Tibial nerve (tissue), 4 donors: ENCODE measurements around the gene CEP85L. TPM values are rescaled to one million over a fixed set of nuclear protein-coding genes. Genes with fewer than 3 reads are reported as not detected.

ENCODE experiments used
- DNase-seq, 2 donors: peaks; one replicate each; pipeline ENCODE4 v3.0.0-alpha.2; 2019; ENCODE audit warnings: low spot score in 2 of 2
- H3K27ac ChIP-seq, 4 donors: fragments of 200-600 bp; sonication (generic) in 3 of 4; one replicate each; pipeline ENCODE4 v1.5.1; 2017 to 2019; ENCODE audit warnings: mild to moderate bottlenecking in 1 of 4
- H3K27me3 ChIP-seq, 2 donors: fragments of 200-600 bp; sonication (generic) in 1 of 2; one replicate each; pipeline versions ENCODE4 v1.5.1 to v1.6.0; 2017 to 2019
- H3K36me3 ChIP-seq, 3 donors: fragments of 200-600 bp; sonication (generic); one replicate each; pipeline ENCODE4 v1.5.1; 2018 to 2019
- H3K4me1 ChIP-seq, 4 donors: fragments of 200-600 bp; sonication (generic) in 3 of 4; one replicate each; pipeline ENCODE4 v1.5.1; 2017 to 2019
- H3K4me3 ChIP-seq, 4 donors: fragments of 200-600 bp; sonication (generic) in 3 of 4; one replicate each; pipeline ENCODE4 v1.5.1; 2017 to 2019; ENCODE audit warnings: mild to moderate bottlenecking in 1 of 4, moderate library complexity in 1 of 4
- H3K9me3 ChIP-seq, 4 donors: fragments of 200-600 bp; sonication (generic) in 3 of 4; one replicate each; pipeline ENCODE4 v1.5.1; 2017 to 2019
- EP300 ChIP-seq, 2 donors: sonication (generic); formaldehyde crosslinking; IDR thresholded peaks; one replicate each; pipeline ENCODE4 v1.6.1; 2017; ENCODE audit warnings: antibody characterized with exemption in 2 of 2, mild to moderate bottlenecking in 1 of 2
- POLR2A ChIP-seq, 2 donors: fragments of 450-650 bp; IDR thresholded peaks; one replicate each; pipeline ENCODE4 v1.6.1; 2017; ENCODE audit warnings: antibody characterized with exemption in 2 of 2, mild to moderate bottlenecking in 2 of 2, moderate library complexity in 2 of 2
- WGBS, 2 donors: methylation state at CpG; one replicate each; pipeline ENCODE4 v1.1.5; 2018; 5-methylcytosine and 5-hydroxymethylcytosine counted together
- total RNA-seq, 4 donors: library from RNA; depleted of rRNA; stranded (reverse); fragments of >200 nt; gene quantifications; one replicate each; pipeline ENCODE4 v1.1.0, GENCODE V29; 2016
- TF ChIP-seq, protein P1 (sequence below), 5 experiments: fragments of 200-600 bp in 3 of 5; fragments of 450-650 bp in 2 of 5; sonication (generic) in 3 of 5; IDR thresholded peaks; one replicate each; pipeline ENCODE4 v1.5.1; 2016 to 2019; ENCODE audit warnings: antibody characterized with exemption in 5 of 5, mild to moderate bottlenecking in 3 of 5, moderate library complexity in 2 of 5

The CEP85L gene
- total RNA-seq, 4 donors from 2014 or later, result 26.7 to 47.4 (median 37.8) TPM

GRCh38 chr6:118574051-118574865 is 77.1 kb downstream of the CEP85L start:
- no peak for DNase-seq
- WGBS, 2 donors, result 94 to 95% methylated on average over 13 of the region's 13 CpGs
- TF ChIP-seq EP300 (IDR thresholded peaks at IDR 0.05), result no peak
- TF ChIP-seq, protein P1, sequence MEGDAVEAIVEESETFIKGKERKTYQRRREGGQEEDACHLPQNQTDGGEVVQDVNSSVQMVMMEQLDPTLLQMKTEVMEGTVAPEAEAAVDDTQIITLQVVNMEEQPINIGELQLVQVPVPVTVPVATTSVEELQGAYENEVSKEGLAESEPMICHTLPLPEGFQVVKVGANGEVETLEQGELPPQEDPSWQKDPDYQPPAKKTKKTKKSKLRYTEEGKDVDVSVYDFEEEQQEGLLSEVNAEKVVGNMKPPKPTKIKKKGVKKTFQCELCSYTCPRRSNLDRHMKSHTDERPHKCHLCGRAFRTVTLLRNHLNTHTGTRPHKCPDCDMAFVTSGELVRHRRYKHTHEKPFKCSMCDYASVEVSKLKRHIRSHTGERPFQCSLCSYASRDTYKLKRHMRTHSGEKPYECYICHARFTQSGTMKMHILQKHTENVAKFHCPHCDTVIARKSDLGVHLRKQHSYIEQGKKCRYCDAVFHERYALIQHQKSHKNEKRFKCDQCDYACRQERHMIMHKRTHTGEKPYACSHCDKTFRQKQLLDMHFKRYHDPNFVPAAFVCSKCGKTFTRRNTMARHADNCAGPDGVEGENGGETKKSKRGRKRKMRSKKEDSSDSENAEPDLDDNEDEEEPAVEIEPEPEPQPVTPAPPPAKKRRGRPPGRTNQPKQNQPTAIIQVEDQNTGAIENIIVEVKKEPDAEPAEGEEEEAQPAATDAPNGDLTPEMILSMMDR (IDR thresholded peaks at IDR 0.05), result no peak
- no peak for TF ChIP-seq POLR2A (IDR thresholded peaks at IDR 0.05)
- Histone ChIP-seq H3K27ac (no peak overlapping the region), H3K9me3 (peaks cover 0 to 59% (median 16%) of the 10 kb centered on the region in 4 donors), H3K36me3 (peaks cover 0 to 58% (median 0%) of the 10 kb centered on the region in 3 donors), H3K4me1 (peaks cover 0 to 3% (median 0%) of the 10 kb centered on the region in 4 donors), H3K27me3 (no peaks in the 10 kb centered on the region), H3K4me3 (no peak overlapping the region)

- no peak for DNase-seq
- Histone ChIP-seq H3K4me3 (no peak overlapping the region), H3K27ac (no peak overlapping the region), H3K4me1 (peaks cover 0 to 24% (median 0%) of the 10 kb centered on the region in 4 donors), H3K36me3 (peaks cover 0 to 29% (median 0%) of the 10 kb centered on the region in 3 donors), H3K27me3 (no peaks in the 10 kb centered on the region), H3K9me3 (peaks cover 0 to 35% (median 11%) of the 10 kb centered on the region in 4 donors)
- 92 to 97% methylated on average over 2 of the region's 2 CpGs for WGBS, 2 donors
- no peak for TF ChIP-seq POLR2A (IDR thresholded peaks at IDR 0.05)
- TF ChIP-seq, protein P1 (IDR thresholded peaks at IDR 0.05), result no peak
- no peak for TF ChIP-seq EP300 (IDR thresholded peaks at IDR 0.05)
Measured at GRCh38 chr6:118571121-118571520, 80.3 kb downstream of the CEP85L start.

DNA sequence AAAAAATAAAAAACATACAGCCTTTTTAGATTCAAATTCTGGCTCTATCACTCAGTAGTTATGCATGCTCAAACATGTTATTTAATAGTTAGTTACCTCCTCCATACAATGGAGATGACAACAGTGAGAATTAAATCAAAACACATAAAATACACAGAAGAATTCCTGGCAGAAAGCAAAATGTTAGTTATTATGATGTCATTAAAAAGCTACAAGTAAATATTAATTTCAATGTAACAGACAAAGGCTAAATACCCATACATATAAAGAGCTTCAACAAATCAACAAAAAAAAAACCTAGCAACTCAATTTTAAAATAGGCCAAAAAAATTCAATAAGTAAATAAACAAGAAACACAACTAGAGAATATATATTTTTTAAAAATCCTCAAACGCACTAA is 81.9 kb downstream of the CEP85L start:
- WGBS, 2 donors, result 94% methylated on average over 1 of the region's 1 CpG
- TF ChIP-seq, protein P1 (IDR thresholded peaks at IDR 0.05), result no peak
- TF ChIP-seq EP300 (IDR thresholded peaks at IDR 0.05) (no peak), POLR2A (IDR thresholded peaks at IDR 0.05) (no peak)

DNA sequence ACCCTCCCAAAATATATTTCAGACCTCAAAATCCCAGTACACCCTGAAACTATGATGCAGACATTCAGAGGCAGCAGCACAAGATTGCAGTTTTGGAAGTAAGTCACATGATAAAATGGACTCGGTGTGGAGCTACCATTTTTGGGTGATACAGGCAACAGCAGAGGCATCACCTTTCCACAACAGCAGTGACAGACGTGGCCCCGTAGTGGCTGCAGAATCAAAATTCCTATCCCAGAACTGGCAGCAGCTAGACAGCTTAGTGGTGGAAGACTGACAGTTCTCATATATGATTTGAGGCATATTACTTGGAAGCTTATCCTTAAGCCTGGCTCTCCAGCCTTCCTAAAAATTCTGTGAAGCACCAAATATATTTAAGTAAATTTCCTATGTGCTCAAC is 83.4 kb downstream of the CEP85L start:
- no peak for DNase-seq
- no peak overlapping the region for H3K4me3 ChIP-seq
- TF ChIP-seq POLR2A (IDR thresholded peaks at IDR 0.05) (no peak), EP300 (IDR thresholded peaks at IDR 0.05) (no peak)
- TF ChIP-seq, protein P1 (IDR thresholded peaks at IDR 0.05), result no peak
- peaks cover 0 to 47% (median 4%) of the 10 kb centered on the region in 4 donors for H3K4me1 ChIP-seq
- no peaks in the 10 kb centered on the region for H3K27me3 ChIP-seq
- peaks cover 0 to 4% (median 0%) of the 10 kb centered on the region in 4 donors for H3K9me3 ChIP-seq
- WGBS, 2 donors, result 61 to 77% methylated on average over 3 of the region's 3 CpGs
- peak overlapping the region in 1 of 4 donors; percentile 38 for H3K27ac ChIP-seq
- peaks cover 0 to 12% (median 0%) of the 10 kb centered on the region in 3 donors for H3K36me3 ChIP-seq

More for the DNA sequence above, 81.9 kb downstream of the CEP85L start:
- Histone ChIP-seq H3K4me3 (no peak overlapping the region), H3K27ac (no peak overlapping the region), H3K27me3 (no peaks in the 10 kb centered on the region), H3K4me1 (peaks cover 0 to 37% (median 3%) of the 10 kb centered on the region in 4 donors), H3K36me3 (peaks cover 0 to 20% (median 0%) of the 10 kb centered on the region in 3 donors), H3K9me3 (peaks cover 0 to 19% (median 6%) of the 10 kb centered on the region in 4 donors)
- DNase-seq, result no peak
